ENCODE results near the gene ATF7.

ATF7 gene

DNA sequence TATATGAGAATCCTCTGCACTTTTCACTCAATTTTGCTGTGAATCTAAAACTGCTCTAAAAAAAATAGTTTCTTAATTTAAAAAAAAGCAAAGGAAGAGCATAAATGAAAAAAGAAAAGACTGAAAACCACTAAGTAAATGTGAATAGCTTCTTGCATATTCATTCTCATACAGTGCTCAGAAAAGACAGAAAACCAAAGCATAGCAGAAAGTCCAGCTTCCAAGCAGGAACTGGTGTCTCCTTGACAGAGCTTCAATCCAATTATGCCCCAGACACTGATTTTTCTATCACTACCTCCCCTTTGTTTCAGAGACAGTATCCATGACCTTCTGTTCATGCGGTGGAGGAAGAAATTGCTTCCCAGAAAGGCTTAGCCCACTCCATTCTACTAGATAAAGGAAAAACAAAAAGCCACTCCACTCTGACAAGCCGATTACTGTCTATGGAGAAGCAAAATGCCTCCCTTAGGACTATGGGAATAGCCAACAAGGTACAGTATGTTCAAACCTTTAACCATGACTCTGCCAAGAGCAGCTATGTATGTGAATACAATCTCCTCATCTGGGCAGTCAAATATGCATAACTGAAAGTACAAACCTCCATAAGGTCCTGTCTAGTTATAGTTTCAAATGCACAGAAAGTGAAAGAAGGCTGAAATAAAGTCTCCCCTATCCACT lies 40.6 kb downstream of the ATF7 start:
- no peaks in the 10 kb centered on the region; the same call in 1 of the 2 replicates for H3K9me3 ChIP-seq (ENCODE audit: low read length)
- H3K9me2 ChIP-seq (ENCODE audit: low read depth, low read length) = no peaks in the 10 kb centered on the region
- TF ChIP-seq EZH2 (IDR thresholded peaks at IDR 0.05; ENCODE audit: borderline replicate concordance, low read length) = no peak
- TF ChIP-seq, protein P1, sequence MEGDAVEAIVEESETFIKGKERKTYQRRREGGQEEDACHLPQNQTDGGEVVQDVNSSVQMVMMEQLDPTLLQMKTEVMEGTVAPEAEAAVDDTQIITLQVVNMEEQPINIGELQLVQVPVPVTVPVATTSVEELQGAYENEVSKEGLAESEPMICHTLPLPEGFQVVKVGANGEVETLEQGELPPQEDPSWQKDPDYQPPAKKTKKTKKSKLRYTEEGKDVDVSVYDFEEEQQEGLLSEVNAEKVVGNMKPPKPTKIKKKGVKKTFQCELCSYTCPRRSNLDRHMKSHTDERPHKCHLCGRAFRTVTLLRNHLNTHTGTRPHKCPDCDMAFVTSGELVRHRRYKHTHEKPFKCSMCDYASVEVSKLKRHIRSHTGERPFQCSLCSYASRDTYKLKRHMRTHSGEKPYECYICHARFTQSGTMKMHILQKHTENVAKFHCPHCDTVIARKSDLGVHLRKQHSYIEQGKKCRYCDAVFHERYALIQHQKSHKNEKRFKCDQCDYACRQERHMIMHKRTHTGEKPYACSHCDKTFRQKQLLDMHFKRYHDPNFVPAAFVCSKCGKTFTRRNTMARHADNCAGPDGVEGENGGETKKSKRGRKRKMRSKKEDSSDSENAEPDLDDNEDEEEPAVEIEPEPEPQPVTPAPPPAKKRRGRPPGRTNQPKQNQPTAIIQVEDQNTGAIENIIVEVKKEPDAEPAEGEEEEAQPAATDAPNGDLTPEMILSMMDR (IDR thresholded peaks at IDR 0.05; ENCODE audit: low read length) = no peak
- H3K79me2 ChIP-seq (ENCODE audit: insufficient read depth, low read length) = no peaks in the 10 kb centered on the region
- no peak overlapping the region for H2AFZ ChIP-seq (ENCODE audit: low read length)
- H3K9ac ChIP-seq (ENCODE audit: low read length) = no peak overlapping the region
- no peak overlapping the region for H3K4me2 ChIP-seq (ENCODE audit: low read length)
- no peaks in the 10 kb centered on the region for H4K20me1 ChIP-seq (ENCODE audit: insufficient read depth, low read length)
- no peak overlapping the region for H3K27ac ChIP-seq (ENCODE audit: low read depth, low read length, poor library complexity, severe bottlenecking)
- H3F3A ChIP-seq (ENCODE audit: insufficient read depth, low read length) = no peaks in the 10 kb centered on the region
- no peaks in the 10 kb centered on the region for H3K4me1 ChIP-seq (ENCODE audit: insufficient read depth, low read length, severe bottlenecking)
- H3K4me3 ChIP-seq (ENCODE audit: low read depth, low read length, poor library complexity, severe bottlenecking) = no peak overlapping the region
- H3K27me3 ChIP-seq (ENCODE audit: insufficient read depth, low read length) = no peaks in the 10 kb centered on the region
- peaks cover 8% of the 10 kb centered on the region; the same call in 1 of the 2 replicates for H3K36me3 ChIP-seq (ENCODE audit: insufficient read depth, low read length)

DNA sequence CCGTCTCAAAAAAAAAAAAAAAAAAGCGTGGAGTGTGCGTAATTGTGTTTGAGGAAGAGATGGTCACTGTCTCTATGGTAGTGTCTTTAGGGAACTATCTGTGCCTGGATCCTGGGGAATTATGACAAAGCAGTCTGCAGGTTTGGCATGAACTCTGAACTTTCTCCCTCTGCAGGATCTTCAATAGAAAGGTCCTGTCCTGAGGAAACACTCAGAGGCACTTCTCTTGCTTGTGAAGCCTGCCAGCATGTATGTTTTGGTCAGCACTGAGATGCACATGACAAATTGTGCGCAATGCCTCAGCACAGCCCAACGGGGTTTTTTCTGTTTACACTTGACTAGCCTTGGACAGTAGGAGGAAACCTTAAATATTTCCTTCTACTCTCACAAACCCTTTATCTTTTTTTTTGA lies 46.6 kb downstream of the ATF7 start:
- H3K9me3 ChIP-seq (ENCODE audit: low read length) = no peaks in the 10 kb centered on the region; the same call in 1 of the 2 replicates
- H3K9me2 ChIP-seq (ENCODE audit: low read depth, low read length) = no peaks in the 10 kb centered on the region
- H3K9ac ChIP-seq (ENCODE audit: low read length) = no peak overlapping the region
- no peaks in the 10 kb centered on the region for H3K79me2 ChIP-seq (ENCODE audit: insufficient read depth, low read length)
- no peak overlapping the region for H3K27ac ChIP-seq (ENCODE audit: low read depth, low read length, poor library complexity, severe bottlenecking)
- no peaks in the 10 kb centered on the region for H3F3A ChIP-seq (ENCODE audit: insufficient read depth, low read length)
- peaks cover 5% of the 10 kb centered on the region for H3K4me1 ChIP-seq (ENCODE audit: insufficient read depth, low read length, severe bottlenecking)
- no peak for TF ChIP-seq EZH2 (IDR thresholded peaks at IDR 0.05; ENCODE audit: borderline replicate concordance, low read length)
- TF ChIP-seq, protein P1 (IDR thresholded peaks at IDR 0.05; ENCODE audit: low read length) = no peak
- no peak overlapping the region; the same call in 1 of the 2 replicates for H3K4me2 ChIP-seq (ENCODE audit: low read length)
- peaks cover 5% of the 10 kb centered on the region; the same call in 1 of the 2 replicates for H3K36me3 ChIP-seq (ENCODE audit: insufficient read depth, low read length)
- H3K27me3 ChIP-seq (ENCODE audit: insufficient read depth, low read length) = no peaks in the 10 kb centered on the region
- no peak overlapping the region for H2AFZ ChIP-seq (ENCODE audit: low read length)
- H4K20me1 ChIP-seq (ENCODE audit: insufficient read depth, low read length) = no peaks in the 10 kb centered on the region
- H3K4me3 ChIP-seq (ENCODE audit: low read depth, low read length, poor library complexity, severe bottlenecking) = no peak overlapping the region

DNA sequence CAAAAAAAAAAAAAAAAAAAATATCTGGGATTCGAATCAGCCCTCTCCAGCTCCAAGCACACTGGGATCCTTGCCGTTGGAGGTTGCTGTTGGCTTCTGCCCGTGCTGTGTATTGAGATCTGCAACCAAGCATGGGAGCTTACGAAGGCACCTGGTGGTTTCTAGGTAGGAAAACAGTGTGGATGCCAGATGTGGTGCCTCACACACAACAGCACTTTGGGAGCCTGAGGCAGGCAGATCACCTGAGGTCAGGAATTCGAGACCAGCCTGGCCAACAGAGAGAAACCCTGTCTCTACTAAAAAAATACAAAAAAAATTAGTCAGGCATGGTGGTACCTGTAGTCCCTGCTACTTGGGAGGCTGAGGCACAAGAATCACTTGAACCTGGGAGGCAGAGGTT lies 47.4 kb downstream of the ATF7 start:
- Histone ChIP-seq H3K9me2 (ENCODE audit: low read depth, low read length) (no peaks in the 10 kb centered on the region), H3K36me3 (ENCODE audit: insufficient read depth, low read length) (no peaks in the 10 kb centered on the region), H3K4me2 (ENCODE audit: low read length) (no peak overlapping the region), H3K9ac (ENCODE audit: low read length) (no peak overlapping the region), H3K27ac (ENCODE audit: low read depth, low read length, poor library complexity, severe bottlenecking) (no peak overlapping the region), H3K4me1 (ENCODE audit: insufficient read depth, low read length, severe bottlenecking) (peaks cover 5% of the 10 kb centered on the region), H3K79me2 (ENCODE audit: insufficient read depth, low read length) (no peaks in the 10 kb centered on the region), H4K20me1 (ENCODE audit: insufficient read depth, low read length) (no peaks in the 10 kb centered on the region), H2AFZ (ENCODE audit: low read length) (no peak overlapping the region), H3K4me3 (ENCODE audit: low read depth, low read length, poor library complexity, severe bottlenecking) (no peak overlapping the region), H3K9me3 (ENCODE audit: low read length) (no peaks in the 10 kb centered on the region), H3K27me3 (ENCODE audit: insufficient read depth, low read length) (no peaks in the 10 kb centered on the region), H3F3A (ENCODE audit: insufficient read depth, low read length) (no peaks in the 10 kb centered on the region)
- TF ChIP-seq, protein P1 (IDR thresholded peaks at IDR 0.05; ENCODE audit: low read length) = no peak
- no peak for TF ChIP-seq EZH2 (IDR thresholded peaks at IDR 0.05; ENCODE audit: borderline replicate concordance, low read length)
